Stimulated activated CD4-positive, alpha-beta T cell treated with anti-CD3 and anti-CD28 coated beads, Interleukin-15, amount 100 ng/mL, for 24 hours (primary cell): ENCODE results near the gene SORBS1.
A peak's percentile ranks its signal among the peaks of the same experiment; 100 is the strongest.

ENCODE experiments used
- DNase-seq: peaks from one replicate; pipeline ENCODE4 v3.0.0-alpha.2; 2020

Gene SORBS1

DNA sequence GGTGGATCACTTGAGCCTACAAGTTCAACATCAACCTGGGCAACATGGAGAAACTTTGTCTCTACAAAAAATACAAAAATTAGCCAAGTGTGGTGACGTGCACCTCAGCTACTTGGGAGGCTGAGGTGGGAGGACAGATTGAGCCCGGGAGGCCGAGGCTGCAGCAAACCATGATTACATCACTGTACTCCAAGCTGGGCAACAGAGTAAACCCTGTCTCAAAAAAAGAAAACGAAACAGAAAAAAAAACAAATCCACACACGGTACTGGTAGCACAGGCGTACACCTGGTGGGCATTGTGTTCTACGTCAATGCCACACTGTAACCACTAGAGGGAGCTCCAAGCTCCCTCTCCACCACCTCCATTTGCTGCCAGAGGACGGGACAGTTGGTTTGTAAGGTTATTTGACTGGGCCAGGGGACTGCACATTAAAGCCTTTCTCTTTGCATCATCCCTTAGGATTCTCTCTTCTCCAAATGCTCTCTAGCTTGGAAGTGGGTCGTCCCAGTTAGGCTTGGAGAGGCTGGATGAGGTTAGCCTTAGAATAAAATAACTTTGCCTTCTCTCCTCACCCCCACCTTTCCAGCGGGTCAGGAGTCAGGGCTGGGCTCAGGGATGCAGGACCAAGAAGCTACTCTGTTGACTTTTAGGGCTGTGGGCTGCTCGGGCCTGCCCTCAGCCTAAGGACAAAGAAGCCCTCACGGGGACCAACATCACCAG is 130.8 kb downstream of the SORBS1 start:
- DNase-seq, result peak; percentile 44

DNA sequence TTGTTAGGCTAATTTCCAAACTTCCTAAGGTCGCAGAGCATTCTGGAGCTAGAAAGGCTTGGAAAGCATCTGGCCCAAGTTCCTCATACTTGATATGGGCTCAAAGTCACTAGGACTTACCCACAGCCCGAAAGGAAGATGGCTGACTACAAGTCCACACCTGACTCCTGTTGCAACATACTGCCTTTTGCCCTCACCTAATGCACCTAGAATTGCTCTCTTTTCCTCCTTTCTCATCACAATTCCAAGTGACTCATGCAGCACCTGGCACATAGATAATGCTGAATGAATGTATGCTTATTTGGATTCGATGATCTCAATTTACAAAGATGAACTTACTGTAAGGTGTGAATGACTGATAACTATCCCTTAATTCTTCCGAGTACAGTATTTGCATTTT is 131.5 kb downstream of the SORBS1 start:
- no peak for DNase-seq

DNA sequence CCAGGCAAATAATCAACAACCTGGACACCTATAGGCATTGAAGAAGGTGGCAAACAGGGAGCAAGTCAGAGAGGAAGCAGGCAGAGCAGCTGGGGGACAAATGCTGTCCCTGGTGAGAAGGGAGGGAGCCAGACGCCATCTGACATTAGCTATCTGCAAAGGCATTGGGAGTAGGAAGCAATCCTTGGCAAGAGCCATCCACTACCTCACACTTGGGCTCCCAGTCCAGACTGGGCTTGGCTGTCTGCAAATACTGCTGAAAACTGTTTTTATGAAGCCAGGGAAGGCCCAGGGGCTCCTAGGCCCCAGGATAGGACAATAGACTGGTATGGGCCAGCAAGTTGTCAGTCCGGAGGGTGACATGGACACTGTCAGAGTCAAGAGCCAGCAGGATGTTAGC is 132.5 kb downstream of the SORBS1 start:
- DNase-seq, result no peak

DNA sequence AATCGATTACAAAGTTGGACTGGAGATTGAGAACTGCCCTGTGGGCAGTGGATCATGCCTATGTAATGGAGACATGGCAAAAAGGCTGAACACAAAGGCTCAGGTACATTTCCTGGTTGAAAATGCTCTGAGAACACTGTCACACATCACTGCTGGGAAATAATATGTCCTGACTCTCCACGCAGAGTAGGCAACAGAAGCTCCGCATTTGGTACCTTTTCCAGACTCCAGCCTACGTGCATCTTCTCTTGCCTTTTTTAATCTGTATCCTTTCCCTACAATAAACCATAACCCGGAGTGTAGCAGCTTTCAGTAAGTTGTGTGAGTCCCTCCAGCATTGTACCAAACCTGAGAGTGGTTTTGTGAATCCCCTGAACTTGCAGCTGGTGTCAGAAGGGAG is 134.7 kb downstream of the SORBS1 start:
- no peak for DNase-seq

DNA sequence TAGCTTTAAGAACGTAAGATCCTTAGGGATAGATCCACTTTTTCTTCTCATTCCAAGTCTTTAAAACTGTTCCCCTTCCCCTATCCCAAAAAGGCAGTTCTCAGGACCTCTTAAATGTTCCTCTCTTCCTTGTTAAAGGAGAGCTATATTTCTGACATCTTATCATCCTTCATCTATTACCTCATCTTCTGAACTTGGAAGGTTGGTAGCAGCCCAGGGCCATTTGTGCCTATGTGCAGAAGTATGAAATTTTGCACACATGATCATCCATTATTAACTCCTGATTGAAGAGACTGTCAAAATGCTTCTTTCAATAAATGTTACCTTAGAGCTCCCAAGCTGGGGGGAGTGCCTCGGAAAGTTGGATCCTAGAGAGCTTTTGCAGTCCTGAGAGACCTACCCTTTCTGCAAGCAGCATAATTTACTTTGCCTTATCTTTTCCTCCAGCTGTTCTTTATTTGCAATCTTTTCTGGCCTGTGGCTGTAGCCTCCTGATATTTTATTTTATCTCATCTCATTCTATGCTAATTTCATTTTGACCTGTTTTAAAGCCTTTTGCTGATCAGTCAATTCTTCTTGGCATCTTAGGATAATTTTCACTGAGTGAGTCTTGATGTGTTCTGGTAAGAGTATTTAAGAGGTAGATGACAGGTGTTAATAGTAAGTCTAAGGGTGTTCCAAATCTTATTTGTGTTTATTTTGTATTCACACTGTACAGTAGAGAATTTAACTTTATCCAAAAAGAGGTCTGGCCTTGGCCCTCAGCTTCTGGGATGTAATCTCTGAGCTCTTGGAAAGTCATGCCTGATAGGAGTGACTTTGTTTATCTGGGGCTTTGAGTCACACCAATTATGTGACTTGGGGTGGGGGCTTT is 135.3 kb downstream of the SORBS1 start:
- no peak for DNase-seq

DNA sequence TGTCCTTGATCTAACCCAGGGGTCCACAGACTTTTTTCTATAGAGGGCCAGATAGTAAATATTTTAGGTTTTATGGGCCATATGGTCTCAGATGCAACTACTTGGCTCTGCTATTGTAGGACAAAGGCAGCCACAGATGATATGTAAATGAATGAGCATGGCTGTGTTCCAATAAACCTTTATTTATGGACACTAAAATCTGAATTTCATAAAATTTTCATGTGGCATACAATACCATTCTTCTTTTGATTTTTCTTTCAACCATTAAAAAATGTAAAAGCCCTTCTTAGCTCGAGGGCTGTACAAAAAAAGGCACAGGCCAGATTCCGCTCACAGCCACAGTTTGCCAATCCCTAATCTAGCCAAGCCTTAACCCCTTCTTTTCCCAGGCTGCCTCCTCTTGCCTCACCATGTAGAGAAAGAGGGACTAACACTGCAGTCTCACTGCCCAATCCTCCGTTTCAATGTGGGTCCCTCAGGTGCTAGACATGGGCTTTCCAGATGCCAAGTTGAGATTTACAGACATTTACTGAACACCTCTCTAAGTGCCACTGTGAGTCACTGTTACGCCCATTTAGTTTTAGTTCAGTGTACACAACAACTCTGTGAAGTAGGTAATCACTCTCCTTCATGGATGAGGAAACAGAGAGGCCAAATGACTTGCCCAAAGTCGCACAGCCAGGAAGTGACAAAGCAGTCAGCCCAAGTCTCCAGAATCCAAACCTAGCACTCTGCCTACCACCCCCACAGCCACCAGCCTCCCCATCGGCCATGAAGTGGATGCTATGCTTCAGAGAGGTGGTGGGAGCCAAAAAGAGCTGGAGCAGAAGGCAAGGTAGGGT is 137.8 kb downstream of the SORBS1 start:
- no peak for DNase-seq

DNA sequence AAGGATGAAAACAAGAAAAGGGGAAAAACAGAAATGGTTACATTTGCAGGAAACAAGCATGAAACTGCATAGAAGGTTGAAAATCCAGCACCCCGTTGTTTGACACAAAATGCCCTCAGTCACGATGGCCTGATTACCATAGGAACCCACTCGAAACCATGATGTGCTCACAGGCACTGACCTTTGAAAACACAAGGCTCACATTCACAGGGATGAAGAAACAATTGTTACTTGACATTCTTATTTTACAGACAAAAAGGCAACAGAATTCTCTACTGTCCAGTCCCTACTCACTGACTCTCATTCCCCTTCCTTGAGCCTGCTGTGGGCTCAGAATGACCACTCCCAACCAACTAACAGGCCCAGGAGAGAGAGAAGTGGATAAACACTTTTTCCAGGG is 138.9 kb downstream of the SORBS1 start:
- no peak for DNase-seq

DNA sequence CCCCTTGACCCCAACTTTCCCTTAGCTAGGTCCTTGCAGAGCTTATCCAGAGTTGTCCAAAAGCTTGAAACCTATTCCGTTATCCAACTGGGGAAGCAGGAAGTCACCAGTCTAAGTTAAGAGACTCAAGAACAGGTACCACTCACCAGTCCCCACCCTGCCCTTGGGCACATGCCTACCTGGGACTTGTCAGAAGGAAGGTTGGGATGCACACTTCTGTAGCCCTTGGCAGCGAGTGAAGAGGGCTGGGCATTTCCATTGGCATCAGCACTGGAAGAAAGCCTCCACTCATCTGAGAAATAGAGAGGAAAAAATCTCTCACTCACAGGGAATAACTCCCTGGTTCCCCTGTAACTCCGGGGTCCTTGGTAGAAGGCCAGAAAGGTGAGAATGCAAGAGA is 139.4 kb downstream of the SORBS1 start:
- no peak for DNase-seq

DNA sequence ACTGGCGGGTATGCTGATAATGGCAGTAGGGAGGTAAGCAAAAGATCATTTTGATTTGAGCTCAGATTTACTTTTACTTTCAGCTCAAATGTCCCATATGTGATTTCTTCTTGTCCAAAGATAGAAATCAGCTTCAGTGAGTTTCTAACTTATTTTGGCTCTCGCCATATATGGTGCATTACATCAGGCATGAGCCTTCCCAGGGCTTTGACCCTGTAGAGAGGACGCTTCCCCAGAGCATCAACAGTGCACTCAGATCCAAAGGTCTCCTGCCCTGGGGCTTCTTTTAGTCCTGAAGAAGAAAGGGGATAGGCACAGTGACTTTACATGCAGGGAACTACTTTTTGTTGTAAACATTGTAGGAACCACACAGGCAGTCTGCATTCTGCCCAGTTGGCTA is 141.8 kb downstream of the SORBS1 start:
- DNase-seq, result no peak

DNA sequence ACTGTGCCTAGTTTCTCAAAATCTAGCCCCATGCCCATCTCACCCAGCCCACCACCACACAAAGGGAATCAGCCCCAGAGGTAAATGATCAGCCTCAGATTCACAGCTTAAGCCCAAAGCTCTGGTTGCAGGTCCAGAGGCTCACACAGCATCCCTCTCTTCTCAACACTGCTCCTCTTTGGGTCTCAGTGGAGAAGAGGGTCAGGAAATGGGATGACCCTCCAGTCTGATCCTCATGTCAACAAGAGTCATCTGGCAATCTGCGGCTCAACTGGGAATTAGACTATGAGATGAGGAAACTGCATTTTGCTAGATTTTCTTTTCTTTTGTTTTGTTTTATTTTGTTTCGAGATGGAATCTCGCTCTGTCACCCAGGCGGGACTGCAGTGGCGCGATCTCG is 144.2 kb downstream of the SORBS1 start:
- DNase-seq, result no peak

DNA sequence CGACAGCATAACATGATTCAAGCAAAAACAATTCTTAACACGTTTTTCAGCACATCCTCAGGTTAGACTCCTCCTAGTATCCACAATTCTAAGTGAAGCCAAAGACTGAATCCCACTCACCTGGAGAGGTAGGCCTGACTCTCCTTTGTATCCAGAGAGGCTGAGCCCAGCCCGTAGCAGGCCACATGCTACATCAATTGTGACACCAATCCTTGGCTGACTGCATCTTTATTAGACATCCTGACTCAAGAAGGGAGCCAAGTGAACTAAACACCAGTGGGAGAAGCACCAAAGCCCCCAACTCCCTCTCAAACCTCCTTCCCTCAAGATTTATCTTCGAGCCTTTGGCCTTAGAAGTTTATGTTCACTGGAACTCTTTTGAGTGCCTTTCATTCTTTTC is 144.9 kb downstream of the SORBS1 start:
- no peak for DNase-seq

DNA sequence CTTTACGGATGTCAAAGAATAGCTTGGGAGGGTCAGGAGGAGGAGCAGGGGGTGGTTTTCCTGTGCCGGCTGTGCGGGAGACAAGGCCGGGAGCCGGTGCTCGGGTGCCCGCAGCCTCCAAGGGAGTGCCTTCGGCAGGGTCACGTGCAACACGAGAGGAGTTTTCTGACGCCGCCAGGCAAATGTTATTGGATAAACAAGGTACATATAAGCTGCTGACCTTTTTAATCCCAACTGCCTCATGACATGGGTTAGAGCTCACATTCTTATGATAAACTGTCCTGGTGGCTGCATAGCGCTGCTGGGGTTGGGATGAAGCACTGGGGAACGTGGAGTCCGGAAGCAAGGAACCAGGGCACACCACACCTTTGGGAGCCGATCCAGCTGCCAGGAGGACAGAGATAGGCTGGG is 145.5 kb downstream of the SORBS1 start:
- no peak for DNase-seq

DNA sequence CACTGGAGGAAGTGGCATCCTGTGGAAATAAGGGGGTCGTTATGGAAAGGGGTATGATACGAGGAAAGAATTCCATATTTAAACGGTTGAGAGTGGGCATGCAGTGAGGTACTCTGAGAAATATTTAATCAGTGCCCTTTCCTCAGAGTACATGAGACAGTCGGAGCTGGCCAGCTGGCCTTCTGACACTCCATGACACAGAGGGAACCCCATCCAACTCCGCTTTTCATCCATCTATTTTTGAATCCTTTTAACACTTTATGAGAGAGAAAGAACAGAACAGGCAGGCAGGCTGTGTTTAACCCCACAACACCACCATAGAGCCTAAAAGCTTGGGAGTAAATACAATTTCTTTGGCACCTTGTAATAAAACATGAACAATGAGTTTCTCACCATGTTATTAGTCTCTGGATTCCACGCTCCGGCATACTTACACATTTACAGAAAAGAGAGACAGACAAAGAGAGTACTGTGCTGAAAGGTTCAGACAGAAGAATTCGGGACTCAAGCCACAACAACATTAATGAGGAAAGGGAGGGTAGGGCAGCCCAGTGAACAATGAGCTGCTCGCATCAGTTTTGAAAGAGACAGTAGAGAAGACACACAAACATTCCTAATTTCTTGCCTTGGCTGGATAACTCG is 146.2 kb downstream of the SORBS1 start:
- no peak for DNase-seq

DNA sequence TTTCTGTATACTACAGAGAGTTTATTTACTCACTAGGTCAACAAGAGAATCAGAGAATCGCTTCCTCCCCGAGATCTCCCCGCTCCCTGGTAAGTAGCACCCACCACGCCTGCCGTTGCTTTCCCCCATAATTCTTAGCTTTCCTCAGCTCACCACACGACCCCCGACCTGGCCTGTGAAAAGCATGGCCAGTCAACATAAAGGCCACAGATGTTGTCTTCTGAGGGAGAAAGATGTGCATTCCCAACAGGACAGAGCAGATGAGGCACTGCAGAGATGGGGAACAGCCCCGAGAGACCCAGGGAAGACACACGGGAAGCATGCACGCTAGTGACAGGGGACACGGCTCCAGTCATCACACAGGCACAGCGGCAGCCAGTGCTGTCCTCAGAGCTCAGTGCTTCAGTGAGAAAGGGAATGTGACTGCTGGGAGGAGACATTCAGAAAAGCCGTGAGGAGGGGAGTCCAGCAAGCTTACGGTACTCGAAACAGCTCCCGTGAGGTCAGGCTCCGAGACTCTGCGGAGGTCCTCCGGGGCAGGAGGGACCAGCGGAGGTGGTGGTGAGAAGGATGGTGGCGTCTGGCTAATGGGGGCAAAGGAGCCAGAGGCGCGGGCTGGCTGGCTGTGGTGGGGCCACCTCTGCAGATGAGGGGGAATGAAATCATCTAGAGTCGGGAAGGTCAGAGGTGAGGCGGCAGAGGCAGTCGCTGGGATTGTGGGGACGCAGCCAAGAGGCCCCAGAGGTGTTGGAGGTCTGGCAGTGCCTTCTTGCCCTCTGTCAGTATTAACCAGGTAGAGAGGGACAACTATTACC is 146.9 kb downstream of the SORBS1 start:
- DNase-seq, result no peak

DNA sequence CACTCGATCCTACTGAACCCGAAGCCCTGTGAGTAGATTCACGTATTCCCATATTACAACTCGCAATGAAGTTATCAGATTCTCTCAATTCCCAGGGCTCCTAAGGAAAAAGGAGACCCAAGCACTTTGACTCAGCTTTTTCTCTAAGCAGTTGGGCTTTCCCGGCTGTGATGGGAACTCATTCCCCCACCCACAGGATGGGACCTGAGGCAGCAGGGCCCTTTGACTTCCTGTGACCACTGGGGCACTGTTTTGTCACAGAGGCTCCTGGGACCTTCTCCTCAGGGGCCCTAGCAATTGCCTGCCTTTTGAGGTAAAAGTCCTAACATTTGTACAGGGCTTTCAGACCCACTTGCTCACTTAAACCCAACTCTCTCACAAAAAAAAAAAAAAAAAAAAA is 147.6 kb downstream of the SORBS1 start:
- DNase-seq, result no peak

DNA sequence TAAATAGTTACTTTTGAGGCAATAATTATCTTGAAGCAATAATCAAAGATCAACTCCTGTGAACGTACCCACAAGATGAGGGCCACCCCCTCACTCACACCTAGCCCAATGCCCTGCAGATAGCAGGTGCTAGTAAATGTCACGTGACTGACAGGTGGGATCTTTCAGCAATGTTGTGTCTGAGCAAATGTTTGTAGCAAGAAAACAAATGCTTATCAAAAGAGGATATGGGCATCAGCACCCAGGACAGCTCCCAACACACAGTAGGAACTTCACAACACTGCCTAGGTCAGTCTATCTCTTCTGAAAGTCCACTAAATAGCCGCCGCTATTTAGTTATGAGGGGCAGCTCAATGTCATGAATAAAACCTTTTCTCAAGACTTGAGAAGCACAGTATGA is 149.5 kb downstream of the SORBS1 start:
- no peak for DNase-seq

DNA sequence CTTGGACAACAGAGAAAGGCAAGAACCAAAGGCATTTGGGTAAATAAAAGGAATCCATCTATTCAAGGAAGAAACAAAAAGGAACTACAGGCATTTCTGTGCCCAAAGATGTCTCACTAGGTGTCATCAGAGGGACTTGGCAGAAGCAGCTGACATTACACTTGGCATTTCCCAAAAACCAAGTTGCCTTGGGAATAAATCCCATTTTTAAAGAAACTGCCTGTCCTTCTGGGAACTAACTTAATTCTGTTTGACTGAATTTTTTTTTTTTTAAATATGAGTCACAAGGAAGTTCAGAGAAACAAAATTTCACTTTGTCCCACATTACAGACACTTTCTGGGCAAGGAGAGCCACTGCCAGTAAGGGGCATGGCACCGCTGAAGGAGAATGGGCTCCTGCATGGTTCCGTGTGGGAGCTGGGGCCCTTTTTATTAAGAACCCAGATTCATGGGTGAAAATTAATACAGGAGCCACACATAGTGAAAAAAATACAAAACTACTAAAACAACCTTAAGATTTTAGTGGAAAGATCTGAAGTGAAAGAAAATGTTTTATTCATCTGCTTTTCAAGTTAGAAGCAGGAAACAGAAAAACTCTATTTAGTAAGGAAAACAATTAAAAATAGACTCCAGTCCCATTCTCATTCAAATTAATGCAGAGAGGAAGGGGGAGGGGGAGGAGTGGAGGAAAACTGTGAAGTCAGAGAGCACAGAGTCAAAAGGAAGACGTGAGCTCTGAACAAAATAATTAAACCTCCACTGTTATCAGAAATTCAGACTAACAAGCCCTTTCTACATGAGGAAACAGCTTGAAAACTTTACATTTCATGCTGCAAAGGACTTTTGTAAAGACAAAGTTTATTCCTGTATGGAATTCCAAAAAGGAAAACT is 151.9 kb downstream of the SORBS1 start:
- no peak for DNase-seq

DNA sequence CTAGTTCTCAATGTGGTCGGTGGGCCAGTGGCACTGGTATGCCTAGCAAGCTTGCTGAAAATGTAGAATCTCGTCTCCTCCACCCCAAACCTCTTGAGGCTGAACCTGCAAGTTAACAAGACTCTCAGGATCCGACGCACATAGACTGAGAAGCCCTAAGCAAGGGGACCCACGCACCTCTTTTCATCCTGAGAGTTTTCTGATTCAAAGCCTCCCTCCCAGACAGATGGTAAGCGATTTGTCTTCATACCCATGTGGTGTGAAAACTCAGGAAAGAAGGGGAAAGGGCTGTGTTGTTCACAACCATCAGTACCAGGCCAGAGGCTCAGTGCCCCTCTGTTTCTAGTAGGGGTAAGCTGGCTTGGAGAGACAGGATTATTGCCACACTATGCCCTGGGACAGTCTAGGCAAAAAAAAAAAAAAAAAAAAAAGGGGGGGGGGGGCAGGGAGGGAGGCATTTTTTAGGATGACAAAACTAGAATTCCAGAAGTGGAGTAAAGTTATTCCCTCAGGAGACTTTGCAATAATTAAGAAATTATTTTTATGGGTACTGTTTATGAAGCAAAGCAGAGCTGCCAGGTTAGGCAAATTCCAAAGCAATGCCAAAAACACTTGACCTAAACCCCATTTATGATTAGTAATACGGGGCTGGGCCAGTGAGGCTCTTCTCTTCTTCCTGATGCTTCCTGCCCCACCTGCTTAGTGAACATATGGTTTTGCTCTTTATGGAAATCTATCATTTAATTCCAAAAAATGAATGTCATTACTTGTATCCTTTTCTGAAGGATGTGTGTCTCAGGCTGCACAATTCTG is 152.8 kb downstream of the SORBS1 start:
- no peak for DNase-seq

DNA sequence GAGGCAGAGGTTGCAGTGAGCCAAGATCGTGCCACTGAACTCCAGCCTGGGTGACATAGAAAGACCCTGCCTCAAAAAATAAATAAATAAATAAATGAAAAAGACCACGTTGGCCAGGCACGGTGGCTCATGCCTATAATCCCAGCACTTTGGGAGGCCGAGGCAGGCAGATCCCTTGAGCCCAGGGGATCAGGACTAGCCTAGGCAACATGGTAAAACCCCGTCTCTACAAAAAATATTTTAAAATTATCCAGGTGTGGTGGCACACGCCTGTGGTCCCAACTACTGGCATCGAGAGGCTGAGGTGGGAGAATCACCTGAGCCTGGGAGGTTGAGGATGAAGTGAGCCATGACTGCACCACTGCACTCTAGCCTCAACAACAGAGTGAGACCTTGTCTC is 153.6 kb downstream of the SORBS1 start:
- DNase-seq, result no peak

DNA sequence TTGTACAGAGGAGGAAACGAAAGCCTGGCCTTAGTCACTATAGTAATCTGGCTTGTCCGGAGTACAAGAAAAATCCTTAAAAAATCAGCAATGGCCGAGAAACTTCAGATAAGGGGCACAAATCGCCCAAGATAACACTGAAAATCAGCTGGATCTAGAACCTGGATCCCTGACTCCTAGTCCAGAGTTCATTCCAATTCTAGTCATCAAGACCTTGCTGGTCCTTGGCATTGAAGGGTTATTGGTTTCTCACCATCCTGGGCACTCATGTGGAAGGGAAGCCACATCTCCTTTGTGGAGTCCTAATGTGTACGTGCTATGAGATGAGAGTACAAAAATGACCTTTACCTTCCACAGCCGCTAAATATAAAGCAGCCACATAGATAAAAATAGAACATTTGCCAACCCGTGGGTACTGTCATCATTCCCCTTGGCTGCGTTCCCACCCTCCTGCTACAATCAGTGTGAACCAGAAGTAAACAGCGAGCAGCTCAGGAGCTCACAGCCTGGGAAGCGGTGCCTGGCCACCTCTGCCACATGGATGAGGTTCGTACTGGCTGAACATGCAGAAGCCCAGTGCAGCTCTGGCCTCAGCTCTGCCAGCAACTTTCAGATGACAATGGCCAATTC is 154.4 kb downstream of the SORBS1 start:
- DNase-seq, result no peak
